Upper lobe of left lung (tissue), 4 donors: Measurements from ENCODE around the gene CDH5.

Experiments used
- CTCF ChIP-seq, 6 experiments: fragments of 450-650 bp in 4 of 6; fragments of 200-600 bp in 2 of 6; sonication (generic) in 2 of 6; IDR thresholded peaks; one replicate each; pipeline ENCODE4 v1.5.1; 2016 to 2019; ENCODE audit warnings: antibody characterized with exemption in 6 of 6
- POLR2A ChIP-seq, 4 donors: fragments of 450-650 bp; IDR thresholded peaks; one replicate each; pipeline ENCODE4 v1.5.1; 2016 to 2017; ENCODE audit warnings: antibody characterized with exemption in 4 of 4, mild to moderate bottlenecking in 2 of 4
- POLR2AphosphoS5 ChIP-seq, 2 donors: sonication (generic); formaldehyde crosslinking; IDR thresholded peaks; one replicate each; pipeline ENCODE4 v1.5.1; 2017; ENCODE audit warnings: antibody characterized with exemption in 2 of 2

- no peak for TF ChIP-seq POLR2AphosphoS5 (IDR thresholded peaks at IDR 0.05)
- TF ChIP-seq CTCF (IDR thresholded peaks at IDR 0.05), result no peak
- TF ChIP-seq POLR2A (IDR thresholded peaks at IDR 0.05), result no peak
These were observed 81.0 kb downstream of the CDH5 start for GRCh38 chr16:66447491-66447890.
